PC-3 (cell line): ENCODE measurements around the gene PSMD14.

Experiments
- EZH2 ChIP-seq: fragments of 300-600 bp; sonication (generic); IDR thresholded peaks from one replicate; pipeline ENCODE4 v1.6.1; 2017; ENCODE audit warnings: antibody characterized with exemption, mild to moderate bottlenecking, low read length; ENCODE audit not compliant: unreplicated experiment
- TF ChIP-seq, protein P1 (sequence below): fragments of 300-600 bp; sonication (generic); conservative IDR thresholded peaks from 2 replicates; pipeline ENCODE4 v1.5.1; 2017; ENCODE audit warnings: antibody characterized with exemption, low read depth, mild to moderate bottlenecking, low read length

DNA sequence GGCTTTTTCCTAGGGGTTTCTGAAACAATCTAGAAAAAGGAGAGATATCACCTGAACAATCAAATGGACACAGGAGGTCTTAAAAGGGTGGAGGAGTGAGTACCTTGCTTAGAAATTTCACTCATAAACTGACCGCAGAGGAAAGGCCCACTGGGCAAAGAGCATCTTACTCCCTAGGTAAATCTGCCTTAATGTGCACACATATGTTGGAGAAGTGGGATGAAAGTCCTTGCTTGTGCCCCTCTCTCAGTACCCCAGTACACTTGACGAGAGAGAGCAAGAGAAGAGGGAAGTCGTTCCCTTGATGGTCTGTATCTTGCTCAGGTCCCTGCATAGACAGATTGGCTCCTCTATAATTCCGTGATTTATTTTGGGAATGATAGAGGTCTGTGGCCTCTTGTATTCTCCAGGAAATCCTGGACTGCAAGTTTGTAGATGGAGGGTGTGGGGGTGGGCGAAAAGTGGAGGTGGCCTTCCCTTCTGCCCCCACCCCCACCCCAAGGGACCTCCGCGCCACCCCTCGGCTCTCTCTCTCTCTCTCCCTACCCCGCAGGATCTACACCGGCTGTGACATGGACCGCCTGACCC, 114.7 kb downstream of the PSMD14 start:
- TF ChIP-seq, protein P1, sequence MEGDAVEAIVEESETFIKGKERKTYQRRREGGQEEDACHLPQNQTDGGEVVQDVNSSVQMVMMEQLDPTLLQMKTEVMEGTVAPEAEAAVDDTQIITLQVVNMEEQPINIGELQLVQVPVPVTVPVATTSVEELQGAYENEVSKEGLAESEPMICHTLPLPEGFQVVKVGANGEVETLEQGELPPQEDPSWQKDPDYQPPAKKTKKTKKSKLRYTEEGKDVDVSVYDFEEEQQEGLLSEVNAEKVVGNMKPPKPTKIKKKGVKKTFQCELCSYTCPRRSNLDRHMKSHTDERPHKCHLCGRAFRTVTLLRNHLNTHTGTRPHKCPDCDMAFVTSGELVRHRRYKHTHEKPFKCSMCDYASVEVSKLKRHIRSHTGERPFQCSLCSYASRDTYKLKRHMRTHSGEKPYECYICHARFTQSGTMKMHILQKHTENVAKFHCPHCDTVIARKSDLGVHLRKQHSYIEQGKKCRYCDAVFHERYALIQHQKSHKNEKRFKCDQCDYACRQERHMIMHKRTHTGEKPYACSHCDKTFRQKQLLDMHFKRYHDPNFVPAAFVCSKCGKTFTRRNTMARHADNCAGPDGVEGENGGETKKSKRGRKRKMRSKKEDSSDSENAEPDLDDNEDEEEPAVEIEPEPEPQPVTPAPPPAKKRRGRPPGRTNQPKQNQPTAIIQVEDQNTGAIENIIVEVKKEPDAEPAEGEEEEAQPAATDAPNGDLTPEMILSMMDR: no peak
- TF ChIP-seq EZH2: no peak
